CD4-positive, alpha-beta T cell treated with Interleukin-12 subunit alpha and Interleukin-12 subunit beta, for 1 hour (primary cell): ENCODE results near the gene PNPLA5.
A peak's percentile ranks its signal among the peaks of the same experiment; 100 is the strongest.
"Not testable (repeated sequence)": the region's sequence is repeated elsewhere in the genome, so short reads cannot be mapped to it uniquely, and the experiment has no call there.

Source experiments
- DNase-seq: peaks from one replicate; pipeline ENCODE4 v3.0.0-alpha.2; 2020

PNPLA5 gene

GRCh38 chr22:43880541-43880991 lies 11.2 kb downstream of the PNPLA5 start:
- no peak for DNase-seq

GRCh38 chr22:43879901-43880540 lies 11.8 kb downstream of the PNPLA5 start:
- no peak for DNase-seq

- no peak for DNase-seq
These were observed 12.8 kb downstream of the PNPLA5 start for GRCh38 chr22:43878831-43879550.

- no peak for DNase-seq
These were observed 13.6 kb downstream of the PNPLA5 start for GRCh38 chr22:43878079-43878795.

GRCh38 chr22:43876866-43877509 lies 14.8 kb downstream of the PNPLA5 start:
- DNase-seq, result no peak

GRCh38 chr22:43869799-43870198 lies 22.0 kb downstream of the PNPLA5 start:
- no peak for DNase-seq

- DNase-seq, result not testable (repeated sequence)
These were observed 22.8 kb downstream of the PNPLA5 start for GRCh38 chr22:43869001-43869400.

GRCh38 chr22:43867839-43868635 lies 23.8 kb downstream of the PNPLA5 start:
- peak; percentile 17 for DNase-seq

GRCh38 chr22:43862882-43863202 lies 29.0 kb downstream of the PNPLA5 start:
- no peak for DNase-seq

- no peak for DNase-seq
These were observed 29.5 kb downstream of the PNPLA5 start, which contains the start of gene SULT4A1 for GRCh38 chr22:43862074-43862881. SULT4A1 (minus strand) TSS chr22:43862513; CDS start chr22:43862382, 131 bp downstream.

- DNase-seq, result no peak
These were observed 30.3 kb downstream of the PNPLA5 start for GRCh38 chr22:43861529-43861928.

- DNase-seq, result no peak
These were observed 31.0 kb downstream of the PNPLA5 start for GRCh38 chr22:43860831-43861230.

GRCh38 chr22:43860126-43860525 lies 31.7 kb downstream of the PNPLA5 start:
- no peak for DNase-seq

GRCh38 chr22:43859621-43860020 lies 32.2 kb downstream of the PNPLA5 start:
- DNase-seq, result no peak

GRCh38 chr22:43859176-43859575 lies 32.6 kb downstream of the PNPLA5 start:
- no peak for DNase-seq

- no peak for DNase-seq
These were observed 33.5 kb downstream of the PNPLA5 start for GRCh38 chr22:43858156-43858895.

GRCh38 chr22:43857367-43857766 lies 34.4 kb downstream of the PNPLA5 start:
- no peak for DNase-seq

- no peak for DNase-seq
These were observed 36.4 kb downstream of the PNPLA5 start for GRCh38 chr22:43855431-43855830.

GRCh38 chr22:43854786-43855271 lies 37.0 kb downstream of the PNPLA5 start:
- DNase-seq, result no peak

GRCh38 chr22:43854121-43854785 lies 37.6 kb downstream of the PNPLA5 start:
- no peak for DNase-seq
